ENCODE data around the gene STK32B. TPM values are rescaled to one million over a fixed set of nuclear protein-coding genes. Genes with fewer than 3 reads are reported as not detected.

The STK32B gene
- total RNA-seq, 6 donors from 2014 or later, result 0.22 to 3.4 (median 1.0) TPM

DNA sequence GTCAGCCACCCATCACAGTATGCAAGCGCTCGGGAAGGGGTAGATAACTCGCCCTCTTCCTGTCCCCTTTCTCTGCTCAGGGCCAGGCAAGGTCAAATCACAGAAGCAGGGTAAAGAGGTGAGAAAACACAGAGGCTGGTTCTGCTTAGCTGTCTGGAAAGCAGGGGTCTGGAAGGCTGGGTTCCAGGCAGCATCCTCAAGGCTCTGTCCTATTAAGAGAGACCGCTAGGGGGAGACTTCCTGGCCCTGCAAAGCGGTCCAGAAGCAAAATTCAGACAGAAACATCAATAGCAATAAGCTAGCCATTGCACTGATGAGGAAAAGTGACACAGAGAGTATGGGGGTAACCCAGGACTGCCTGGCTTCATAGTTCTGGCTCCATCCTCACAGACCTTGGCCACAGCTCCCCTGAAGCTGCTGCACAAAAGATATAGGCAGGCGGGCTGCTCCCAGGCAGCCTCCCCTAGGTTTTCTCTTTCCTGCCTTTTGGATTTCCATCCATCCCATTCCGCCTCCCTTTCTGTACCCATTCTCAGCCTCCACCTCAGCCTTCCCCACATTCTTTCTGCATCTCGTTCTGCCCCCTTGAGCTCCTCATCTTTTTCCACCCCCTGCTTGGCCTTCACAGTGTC, 348.6 kb downstream of the STK32B start:
- Histone ChIP-seq H3K36me3 (no peaks in the 10 kb centered on the region), H3K4me1 (no peaks in the 10 kb centered on the region), H3K27ac (no peak overlapping the region), H3K27me3 (no peaks in the 10 kb centered on the region), H3K9me3 (no peaks in the 10 kb centered on the region), H3K4me3 (no peak overlapping the region)
- no peak for TF ChIP-seq EP300 (IDR thresholded peaks at IDR 0.05)
- TF ChIP-seq, protein P1, sequence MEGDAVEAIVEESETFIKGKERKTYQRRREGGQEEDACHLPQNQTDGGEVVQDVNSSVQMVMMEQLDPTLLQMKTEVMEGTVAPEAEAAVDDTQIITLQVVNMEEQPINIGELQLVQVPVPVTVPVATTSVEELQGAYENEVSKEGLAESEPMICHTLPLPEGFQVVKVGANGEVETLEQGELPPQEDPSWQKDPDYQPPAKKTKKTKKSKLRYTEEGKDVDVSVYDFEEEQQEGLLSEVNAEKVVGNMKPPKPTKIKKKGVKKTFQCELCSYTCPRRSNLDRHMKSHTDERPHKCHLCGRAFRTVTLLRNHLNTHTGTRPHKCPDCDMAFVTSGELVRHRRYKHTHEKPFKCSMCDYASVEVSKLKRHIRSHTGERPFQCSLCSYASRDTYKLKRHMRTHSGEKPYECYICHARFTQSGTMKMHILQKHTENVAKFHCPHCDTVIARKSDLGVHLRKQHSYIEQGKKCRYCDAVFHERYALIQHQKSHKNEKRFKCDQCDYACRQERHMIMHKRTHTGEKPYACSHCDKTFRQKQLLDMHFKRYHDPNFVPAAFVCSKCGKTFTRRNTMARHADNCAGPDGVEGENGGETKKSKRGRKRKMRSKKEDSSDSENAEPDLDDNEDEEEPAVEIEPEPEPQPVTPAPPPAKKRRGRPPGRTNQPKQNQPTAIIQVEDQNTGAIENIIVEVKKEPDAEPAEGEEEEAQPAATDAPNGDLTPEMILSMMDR (IDR thresholded peaks at IDR 0.05), result peak in 3 of 6 experiments; percentile 15 to 24 (median 23)
- no peak for DNase-seq
- ATAC-seq (ENCODE audit: low FRiP score in 2 of 2), result peak in 1 of 2 donors; percentile 18
- 53 to 61% methylated on average over 8 of the region's 8 CpGs for WGBS, 2 donors

DNA sequence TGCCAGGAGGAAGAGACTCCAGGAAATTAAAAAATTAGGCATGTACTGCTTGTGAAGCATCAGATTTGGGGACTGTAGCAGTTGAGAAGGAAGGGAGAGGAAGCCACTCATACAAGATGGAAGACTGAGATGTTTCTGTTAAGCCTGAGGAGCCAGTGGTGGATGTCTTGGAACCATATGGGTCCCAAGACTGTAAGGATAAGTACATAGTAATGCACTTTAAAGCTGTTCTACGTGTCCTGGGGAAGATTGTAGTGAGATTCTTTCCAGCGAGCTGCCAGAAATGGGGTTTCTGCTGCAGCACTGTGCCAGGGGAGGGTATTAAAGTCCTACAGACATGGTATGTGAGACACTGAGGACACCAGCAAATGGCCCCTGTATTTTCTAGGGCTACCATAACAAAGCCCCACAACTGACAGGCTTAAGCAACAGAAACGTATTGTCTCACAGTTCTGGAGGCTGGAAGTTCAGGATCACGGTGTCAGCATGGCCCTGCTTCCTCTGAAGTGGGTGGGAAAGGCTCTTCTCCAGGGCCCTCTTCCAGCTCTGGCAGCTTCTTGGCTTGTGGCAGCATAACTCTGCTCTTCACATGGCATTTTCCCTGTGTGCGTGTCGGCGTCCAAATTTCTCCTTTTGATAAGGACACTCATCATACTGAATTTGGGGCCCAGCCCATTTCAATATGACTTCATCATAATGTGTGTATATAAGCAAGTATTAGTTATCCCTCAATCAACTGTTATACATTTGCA, 352.6 kb downstream of the STK32B start:
- TF ChIP-seq, protein P1 (IDR thresholded peaks at IDR 0.05), result no peak
- no peak for TF ChIP-seq EP300 (IDR thresholded peaks at IDR 0.05)
- no peak for TF ChIP-seq POLR2A (IDR thresholded peaks at IDR 0.05)
- TF ChIP-seq POLR2AphosphoS5 (IDR thresholded peaks at IDR 0.05), result no peak
- peaks cover 0 to 13% (median 7%) of the 10 kb centered on the region in 4 donors for H3K9me3 ChIP-seq
- no peaks in the 10 kb centered on the region for H3K36me3 ChIP-seq
- no peaks in the 10 kb centered on the region for H3K27me3 ChIP-seq
- no peak overlapping the region for H3K4me3 ChIP-seq
- DNase-seq (no peak), ATAC-seq (ENCODE audit: low FRiP score in 2 of 2) (no peak)
- H3K4me1 ChIP-seq, result no peaks in the 10 kb centered on the region
- no peak overlapping the region for H3K27ac ChIP-seq
- WGBS, 2 donors, result 78 to 83% methylated on average over 7 of the region's 7 CpGs

DNA sequence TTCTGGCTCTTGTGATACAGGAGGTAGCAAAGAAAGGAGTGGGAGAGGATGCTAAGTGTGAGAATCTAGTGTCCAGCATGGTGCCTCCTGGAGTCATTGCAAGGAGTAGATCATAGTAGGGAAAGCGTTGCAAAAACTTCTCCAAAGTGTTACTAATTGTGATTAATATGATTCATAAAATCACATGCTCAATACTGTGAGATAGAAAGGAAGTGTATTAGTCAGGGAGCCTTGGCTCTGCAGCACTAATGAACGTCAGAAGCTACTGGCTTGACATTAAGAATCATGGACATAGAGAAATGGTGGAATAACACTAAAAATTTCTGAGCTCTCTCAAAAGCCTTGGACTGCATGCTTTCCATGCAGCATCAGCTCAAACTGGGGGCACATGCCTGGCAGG, 358.0 kb downstream of the STK32B start:
- DNase-seq, result no peak
- H3K27ac ChIP-seq, result no peak overlapping the region
- no peaks in the 10 kb centered on the region for H3K27me3 ChIP-seq
- no peak overlapping the region for H3K4me3 ChIP-seq
- peaks cover 0 to 13% (median 7%) of the 10 kb centered on the region in 4 donors for H3K9me3 ChIP-seq
- TF ChIP-seq EP300 (IDR thresholded peaks at IDR 0.05) (no peak), POLR2AphosphoS5 (IDR thresholded peaks at IDR 0.05) (no peak), POLR2A (IDR thresholded peaks at IDR 0.05) (no peak)
- TF ChIP-seq, protein P1 (IDR thresholded peaks at IDR 0.05), result no peak
- H3K36me3 ChIP-seq, result no peaks in the 10 kb centered on the region
- H3K4me1 ChIP-seq, result no peaks in the 10 kb centered on the region
- no peak for ATAC-seq (ENCODE audit: low FRiP score in 2 of 2)
- 65 to 69% methylated on average over 2 of the region's 2 CpGs for WGBS, 2 donors

DNA sequence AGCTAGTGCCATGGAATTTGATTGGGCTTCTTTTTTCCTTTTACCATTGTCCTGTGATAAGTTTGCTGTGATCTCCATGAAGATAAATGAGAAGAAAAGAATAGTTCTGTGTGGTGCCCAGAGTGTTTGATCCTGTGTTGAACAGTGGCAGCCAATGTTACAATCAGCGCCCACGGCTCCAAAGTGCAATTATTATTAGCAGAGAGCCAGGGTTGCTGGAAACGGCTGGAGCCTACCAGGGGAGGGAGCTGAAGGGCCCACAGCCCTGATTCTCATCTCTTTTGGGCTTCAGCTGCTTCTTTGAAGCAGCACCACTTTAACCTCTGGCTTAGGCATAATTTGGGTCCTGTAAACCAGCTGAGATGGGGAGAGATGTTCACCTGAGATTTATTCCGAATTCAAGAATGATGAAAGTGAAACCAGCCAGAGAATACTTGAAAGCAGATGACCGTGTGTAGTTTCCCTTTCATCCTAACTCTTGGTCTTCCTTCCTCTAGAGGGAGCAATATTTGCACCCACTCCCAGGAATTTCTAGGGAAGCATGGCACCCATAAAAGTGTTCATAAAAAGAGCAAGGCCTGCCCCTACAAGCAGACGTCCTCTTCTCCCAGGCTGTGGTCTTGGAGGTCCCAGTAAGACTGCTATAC, 358.8 kb downstream of the STK32B start:
- H3K9me3 ChIP-seq, result peaks cover 0 to 13% (median 7%) of the 10 kb centered on the region in 4 donors
- TF ChIP-seq, protein P1 (IDR thresholded peaks at IDR 0.05), result no peak
- TF ChIP-seq POLR2A (IDR thresholded peaks at IDR 0.05) (no peak), EP300 (IDR thresholded peaks at IDR 0.05) (no peak), POLR2AphosphoS5 (IDR thresholded peaks at IDR 0.05) (no peak)
- H3K27me3 ChIP-seq, result no peaks in the 10 kb centered on the region
- H3K4me3 ChIP-seq, result no peak overlapping the region
- 68 to 69% methylated on average over 6 of the region's 6 CpGs for WGBS, 2 donors
- H3K27ac ChIP-seq, result no peak overlapping the region
- H3K36me3 ChIP-seq, result no peaks in the 10 kb centered on the region
- DNase-seq, result no peak
- no peaks in the 10 kb centered on the region for H3K4me1 ChIP-seq
- ATAC-seq (ENCODE audit: low FRiP score in 2 of 2), result no peak

Measured in upper lobe of left lung (tissue), 6 donors.